Stimulated activated CD4-positive, alpha-beta T cell treated with anti-CD3 and anti-CD28 coated beads, TNF-alpha, amount 100 ng/mL, for 1 hour (primary cell): ENCODE data around the gene GALNT12.

Experiments
- DNase-seq, 3 donors: peaks; one replicate each; pipeline ENCODE4 v3.0.0-alpha.2; 2020; ENCODE audit warnings: low read depth in 3 of 3, low spot score in 1 of 3

Gene GALNT12

DNA sequence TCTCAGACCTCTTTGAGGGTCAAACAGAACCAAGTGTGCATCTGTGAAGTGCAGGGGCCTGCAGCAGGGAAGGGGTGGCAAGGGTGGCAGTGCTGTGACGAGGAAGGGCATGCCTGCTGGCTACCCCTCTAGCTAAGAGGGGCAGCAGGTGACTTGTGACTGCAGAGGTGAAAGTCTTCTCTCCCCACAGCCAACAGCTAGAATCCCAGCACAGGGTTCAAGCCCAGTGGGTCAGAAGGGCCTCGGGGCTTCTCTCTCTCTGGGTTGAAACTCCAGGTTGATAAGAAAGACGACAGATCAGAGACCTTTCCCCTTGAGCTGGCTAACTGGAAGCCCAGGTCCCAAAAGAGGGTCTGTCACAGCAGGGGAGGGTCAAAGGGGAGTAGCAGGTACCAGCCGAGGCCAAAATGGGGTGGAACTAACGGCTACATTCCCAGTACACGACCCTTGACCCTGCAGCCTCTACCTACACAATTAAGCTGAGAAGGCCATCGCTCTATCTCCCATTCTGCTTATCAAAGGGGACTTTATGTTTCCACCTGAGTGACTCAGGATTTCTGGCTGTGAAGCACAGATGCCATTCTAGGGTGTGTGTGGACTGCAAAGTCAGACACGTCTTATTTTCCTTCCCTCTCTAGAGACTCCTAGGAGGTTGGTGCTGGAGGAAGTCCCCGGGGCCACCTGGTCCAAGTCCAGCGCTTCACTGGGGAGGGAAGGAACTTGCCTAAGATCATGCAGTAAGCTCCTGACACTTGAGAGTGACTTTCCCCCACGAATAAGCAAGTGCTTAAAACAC, 25.7 kb upstream of the GALNT12 start:
- no peak for DNase-seq

DNA sequence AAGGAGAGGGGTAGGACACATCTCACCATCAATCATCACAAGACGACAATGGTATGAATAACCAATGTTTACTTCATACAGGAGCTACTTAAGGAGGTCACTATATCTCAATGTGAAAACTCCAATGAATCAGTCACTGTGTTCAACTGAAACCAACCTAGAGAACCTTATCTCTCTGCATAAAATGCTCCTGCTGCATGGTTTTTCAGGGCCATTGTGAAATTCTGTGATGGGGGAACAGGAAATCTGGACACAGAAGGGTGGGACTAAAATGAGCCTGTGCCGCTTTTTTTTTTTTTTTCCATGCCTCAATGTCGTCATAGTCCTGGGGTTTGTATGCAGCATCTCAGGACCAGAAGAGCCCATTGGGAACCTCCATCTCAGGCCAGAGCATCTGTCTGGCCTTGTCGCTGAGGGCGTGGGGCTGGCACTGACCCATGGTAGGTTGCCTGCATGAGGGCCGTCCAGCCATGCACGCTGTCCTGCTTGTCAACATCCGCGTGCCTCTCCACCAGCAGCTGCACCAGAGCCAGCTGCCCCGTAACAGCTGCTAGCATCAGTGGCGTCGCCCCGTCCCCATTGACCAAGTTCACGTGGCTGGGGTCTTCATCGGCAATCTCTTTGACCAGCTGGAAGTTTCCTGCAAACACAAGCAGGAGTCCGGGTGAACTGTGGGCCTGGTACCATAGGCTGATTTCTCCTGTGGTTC, 23.8 kb upstream of the GALNT12 start:
- DNase-seq = no peak

DNA sequence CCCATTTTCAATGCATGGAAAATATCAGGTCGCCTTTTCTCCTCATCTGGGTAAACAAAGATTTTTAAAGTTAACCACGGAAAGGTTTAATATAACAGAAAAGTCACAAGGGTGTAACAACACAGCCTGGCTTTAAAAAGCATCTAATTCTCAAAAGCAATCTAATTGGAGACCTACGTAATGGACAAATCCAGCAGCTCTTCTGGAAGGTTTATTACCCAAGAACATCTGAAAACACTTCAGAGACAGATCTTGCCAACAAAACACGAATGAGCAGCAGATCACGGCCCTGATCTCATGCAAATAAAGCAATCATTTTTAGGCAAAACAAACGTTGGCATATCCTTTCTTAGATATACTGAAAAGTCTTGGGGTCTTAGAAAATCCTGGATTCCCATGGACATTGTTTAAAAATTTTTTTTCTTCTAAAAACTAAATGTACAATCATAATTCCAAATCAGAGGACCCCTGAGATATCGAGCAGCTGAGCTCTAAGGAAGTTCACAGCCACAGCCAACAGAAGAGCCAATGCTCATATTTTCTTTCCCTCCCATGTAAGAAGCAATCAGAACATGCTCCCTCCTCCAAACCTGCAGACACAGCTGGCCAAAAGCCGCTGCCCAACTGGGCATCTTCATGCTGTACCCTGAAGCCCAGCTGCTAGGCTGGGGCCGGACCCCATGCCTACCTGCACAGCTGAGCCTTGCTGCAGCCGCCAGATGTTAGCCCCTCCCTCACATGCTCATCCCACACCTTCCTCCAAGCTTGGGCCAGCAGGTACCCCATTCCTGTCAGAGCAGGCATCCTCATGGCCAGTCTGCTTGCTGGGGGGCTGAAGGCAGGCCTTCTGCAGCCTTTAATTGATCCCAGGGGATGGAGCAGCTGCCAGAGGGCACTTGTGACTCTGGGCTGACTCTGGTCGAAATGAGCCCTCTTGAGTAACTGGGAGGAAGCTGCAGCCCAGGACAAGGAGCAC, 22.4 kb upstream of the GALNT12 start:
- DNase-seq = no peak

DNA sequence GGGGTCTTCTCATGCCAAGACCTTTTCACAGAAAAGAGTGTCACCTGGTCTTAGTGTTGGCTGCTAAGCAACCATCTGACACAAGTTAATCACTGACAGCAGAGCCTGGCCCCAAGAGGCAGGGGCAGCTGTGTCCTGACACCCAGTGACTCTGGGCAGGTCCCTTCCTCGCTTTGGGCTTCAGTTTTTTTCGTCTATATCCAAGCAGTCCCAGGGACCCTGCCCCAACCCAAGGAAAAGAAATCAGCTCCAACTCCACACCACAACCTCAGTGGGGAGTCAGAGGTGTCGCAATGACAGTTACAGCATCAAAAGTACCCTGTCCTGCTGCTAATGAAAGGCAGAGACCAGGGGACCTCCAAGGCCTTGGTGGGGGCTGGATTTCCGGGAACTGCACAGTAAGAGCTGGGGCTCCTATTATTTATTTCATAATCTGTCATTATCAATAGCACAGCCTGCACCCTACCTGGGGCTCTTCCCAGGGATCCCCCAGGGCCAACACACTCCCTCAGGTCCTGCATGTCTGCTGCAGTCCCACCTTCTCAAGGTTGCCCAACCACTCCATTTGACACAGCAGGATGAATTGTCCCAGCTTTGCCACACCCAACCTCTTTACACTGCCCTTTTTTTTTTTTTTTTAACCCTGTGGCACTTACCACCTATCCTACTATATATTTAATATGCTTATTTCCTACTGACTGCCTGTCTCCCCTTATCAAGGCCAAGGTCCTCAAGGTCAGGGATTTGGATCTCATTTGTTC, 20.5 kb upstream of the GALNT12 start:
- DNase-seq = no peak

DNA sequence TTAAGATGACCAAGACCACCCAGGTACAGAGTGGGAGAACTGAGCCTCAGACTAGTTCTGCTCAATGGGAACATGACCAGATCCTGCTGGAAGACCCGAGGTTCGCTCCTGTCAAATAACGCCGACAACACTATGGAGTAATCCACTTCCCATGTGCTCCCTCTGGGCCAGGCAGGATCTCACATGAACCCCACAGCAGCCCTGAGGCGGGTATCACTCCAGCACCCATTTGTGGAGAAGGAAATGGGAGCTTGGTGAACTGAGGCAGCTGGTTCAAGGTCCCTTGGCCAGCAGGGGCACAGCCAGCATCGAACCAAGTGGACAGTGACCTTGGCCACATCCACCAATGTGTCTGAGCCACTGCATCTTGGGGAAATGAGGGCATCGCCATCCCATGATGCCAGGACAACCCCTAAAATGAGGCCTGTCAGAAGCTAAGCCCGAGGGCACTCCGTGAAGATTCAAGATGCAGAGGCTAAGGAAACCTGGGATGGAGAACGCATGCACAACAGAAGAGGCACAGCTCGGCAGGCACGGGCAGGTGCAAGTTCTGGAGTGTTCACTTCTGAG, 19.6 kb upstream of the GALNT12 start:
- no peak for DNase-seq

DNA sequence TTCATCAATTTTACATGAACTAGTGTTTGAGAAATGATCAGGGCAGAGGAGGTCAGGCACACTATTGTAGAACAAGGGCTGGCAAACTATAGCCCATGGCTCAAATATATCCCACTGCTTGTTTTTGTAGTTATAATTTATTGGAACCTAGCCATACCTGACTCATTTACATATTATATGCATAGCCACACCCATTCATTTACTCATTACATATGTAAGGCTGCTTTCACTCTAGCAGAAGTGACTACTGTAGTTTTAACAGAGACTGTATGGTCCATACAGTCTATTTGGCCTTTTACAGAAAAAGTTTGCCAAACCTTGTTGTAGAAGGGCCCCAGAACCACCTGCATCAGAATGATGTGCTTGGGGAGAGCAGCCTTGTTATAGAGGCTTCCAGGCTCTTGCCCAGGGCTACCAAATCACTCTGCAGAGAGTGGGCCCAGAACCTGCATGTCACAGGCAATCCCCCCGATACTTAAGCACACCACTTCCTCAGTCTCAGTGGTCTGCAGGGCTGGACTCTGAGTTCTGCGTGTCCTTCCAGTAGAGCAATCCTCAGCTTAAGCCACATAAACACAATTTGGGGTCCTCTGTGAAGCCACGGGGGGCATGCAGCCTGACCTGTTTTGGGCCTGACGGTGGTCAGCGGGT, 17.9 kb upstream of the GALNT12 start:
- no peak for DNase-seq

DNA sequence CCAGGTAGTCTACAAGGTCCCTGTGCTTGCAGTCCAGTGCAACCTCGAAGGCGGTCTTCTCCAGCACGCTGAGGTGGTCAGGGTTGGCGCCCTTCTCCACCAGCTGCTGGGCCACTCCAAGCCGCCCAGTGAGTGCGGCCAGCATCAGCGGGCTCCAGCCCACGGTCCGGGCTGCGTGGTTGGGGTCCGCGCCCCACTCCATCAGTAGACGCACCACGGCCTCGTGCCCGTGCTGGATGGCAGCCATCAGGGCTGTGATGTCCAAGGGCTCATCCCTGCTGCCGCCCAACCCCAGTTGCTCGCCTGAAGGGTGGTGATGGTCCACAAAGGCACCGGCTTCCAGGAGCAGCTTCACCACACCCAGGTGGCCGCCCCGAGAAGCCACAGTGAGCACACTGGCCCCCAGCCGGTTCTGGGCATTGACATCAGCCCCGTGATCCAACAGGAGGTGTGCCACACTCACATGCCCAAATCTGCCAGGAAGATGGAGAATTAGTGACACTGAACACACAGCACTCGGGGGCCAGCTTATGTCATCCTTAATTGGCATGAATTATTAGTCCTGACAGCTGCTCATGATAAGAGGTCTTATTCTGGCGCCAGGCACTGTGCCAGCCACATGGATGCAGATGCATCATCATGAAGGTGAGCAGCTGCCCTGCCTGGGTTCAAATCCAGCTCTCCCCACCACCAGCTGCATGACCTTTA, 17.2 kb upstream of the GALNT12 start:
- DNase-seq = no peak

DNA sequence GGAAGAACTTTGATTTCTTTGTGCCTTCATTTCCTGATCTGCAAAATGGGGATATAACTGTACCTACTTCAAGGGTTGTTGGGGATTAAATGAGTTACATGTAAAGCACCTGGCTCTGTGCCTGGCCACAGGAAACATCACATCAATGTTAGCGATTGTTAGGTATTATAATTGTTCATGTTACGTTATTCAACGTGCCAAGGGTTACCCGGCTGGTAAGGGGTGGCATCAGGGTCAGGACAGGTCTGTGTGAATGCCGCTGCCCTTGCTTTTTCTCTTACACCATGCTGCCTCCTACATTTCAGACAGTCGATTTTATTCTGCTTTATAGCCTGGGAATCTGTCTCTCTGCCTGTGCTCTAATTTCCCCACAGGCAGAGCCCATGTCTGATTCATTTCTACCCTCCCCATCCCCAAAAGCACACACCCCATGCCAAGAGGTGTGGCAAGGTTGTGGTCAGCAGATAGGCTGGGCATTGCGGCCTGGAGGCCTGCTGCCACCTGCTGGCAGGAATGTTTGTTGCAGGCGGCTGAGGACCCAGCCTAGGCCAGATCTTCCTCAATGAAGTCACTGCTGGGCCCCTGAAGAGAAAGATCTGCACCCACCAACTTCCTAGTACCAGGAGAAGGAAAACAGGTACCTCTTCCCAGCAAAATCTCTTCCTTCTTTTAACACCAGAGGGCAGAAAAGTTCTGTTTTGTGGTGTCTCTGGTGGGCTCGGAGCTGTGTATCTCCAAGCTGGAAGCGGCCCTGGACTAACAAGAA, 16.4 kb upstream of the GALNT12 start:
- DNase-seq = peak in 1 of 3 donors; percentile 46

DNA sequence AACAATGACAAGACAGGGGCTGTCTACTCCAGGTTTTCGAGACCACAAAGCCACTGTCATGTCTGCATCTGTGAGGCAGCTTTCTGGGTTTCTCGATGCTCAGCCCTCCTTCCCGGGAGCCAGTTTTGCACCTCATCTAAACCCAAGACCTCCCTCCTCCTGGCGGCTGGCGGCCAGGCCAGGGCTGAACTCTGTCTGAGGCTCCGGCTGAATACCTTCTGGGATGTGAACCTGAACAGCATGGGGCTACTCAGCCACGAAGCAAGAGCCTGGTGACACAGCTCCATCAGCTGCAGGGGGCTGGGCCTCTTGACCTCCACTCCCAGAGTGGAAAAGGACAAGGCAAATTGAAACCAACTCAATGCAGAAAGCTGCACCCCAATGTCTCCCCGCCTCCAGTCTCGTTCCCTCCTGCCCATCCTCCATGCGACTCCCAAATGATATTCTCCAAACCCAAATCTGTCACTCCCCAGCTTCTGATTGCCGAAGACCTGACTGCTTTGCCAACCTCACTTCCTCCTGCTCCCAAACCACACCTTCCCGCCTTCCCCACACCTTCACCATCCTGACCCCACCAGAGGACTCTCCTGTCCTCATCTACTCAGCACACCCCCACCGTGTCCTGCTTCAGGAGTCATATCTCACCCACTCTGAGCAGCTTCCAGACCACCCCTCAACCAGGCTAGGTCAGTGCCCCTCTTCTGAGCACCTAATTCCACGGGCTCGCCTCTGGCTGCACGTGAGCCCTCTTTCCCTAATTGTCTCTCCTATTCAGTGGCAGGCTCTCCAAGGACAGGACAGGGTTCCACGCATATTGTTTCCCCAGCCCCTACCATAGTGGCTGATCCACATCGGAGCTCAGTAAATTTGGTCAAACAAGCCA, 15.6 kb upstream of the GALNT12 start:
- DNase-seq = no peak

DNA sequence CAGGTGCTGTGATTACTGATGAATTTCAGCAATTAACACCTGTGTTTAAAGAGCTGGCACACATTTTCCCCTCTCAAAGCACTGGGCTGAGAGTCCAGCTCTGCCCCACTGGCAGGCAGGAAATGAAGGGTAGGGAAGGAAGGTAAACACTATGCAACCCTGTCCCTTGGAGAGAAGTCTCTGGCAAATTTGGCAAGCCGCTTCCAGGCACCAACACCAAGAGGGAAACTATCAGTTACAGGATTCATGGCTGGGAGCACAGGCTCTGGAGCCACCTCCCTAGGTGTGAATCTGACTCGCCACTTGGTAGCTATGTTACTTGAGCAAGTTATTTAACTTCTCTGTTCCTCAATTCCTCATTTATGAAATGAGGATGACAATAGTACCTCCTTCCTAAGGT, 14.4 kb upstream of the GALNT12 start:
- DNase-seq = no peak

DNA sequence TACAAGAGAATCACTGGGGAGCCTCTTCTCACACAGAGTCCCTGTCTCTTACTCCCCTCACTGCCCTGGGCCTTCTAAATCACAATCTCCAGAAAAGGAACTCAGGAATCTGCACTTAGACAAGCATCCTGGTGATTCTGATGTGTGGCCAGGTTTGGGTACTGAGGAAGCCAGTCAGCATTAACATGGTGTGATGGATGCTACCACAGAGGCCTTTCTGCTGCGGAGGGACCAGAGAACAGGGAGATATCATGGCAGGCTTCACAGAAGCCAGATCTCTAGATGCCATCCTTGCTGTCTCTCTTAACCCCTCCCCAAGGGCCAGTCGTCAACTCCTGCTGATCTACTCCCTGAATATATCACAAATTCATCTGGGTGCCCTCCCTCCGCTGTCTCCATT, 12.7 kb upstream of the GALNT12 start:
- DNase-seq = no peak

DNA sequence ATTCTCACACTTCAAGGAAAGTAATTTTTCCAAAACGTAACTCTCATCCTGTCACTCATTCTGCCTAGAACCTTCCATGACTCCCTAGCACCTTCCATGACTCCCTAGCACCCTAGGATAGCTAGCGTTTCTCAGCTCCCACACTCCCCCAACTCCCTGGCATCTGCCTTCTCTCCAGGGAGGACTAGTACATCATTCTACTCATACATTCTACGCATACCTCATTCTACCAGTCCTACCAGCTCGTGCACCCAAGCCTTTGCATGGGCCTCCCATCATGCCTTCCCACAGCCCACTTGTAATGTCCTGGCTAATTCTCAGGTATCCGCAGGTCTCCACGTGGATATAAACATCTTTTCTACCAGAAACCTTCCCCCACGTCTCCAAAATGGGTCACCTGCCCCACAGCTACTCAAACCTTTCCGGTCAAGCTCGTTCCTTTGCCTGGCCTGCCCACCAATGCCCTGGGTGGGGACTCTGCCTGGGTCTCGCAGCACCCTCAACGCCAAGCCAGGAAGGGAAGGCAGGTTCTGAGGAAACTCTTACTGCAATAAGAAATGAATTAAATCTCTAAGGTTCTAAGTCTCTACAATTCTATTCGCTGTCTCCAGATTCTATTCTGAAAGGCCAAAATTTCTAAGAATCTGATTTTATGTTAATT, 12.0 kb upstream of the GALNT12 start:
- no peak for DNase-seq

DNA sequence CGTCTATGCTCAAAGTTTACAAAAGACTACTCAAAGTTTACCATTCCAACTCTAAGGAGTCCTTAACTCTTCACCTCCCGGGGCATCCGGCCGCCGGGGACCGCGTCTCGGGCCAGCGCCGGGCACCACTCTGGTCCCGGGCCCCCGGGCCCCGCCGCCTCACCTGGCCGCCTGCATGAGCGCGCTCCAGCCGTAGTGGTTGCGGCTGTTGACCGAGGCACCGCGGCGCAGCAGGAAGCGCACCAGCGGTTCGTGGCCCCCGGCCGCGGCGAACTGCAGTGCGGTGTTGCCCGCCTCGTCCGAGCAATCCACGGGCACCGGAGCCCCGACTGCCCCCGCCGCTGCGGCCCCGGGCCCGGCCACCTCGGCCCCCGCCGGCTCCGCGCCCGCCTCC, 11.5 kb upstream of the GALNT12 start:
- no peak for DNase-seq

DNA sequence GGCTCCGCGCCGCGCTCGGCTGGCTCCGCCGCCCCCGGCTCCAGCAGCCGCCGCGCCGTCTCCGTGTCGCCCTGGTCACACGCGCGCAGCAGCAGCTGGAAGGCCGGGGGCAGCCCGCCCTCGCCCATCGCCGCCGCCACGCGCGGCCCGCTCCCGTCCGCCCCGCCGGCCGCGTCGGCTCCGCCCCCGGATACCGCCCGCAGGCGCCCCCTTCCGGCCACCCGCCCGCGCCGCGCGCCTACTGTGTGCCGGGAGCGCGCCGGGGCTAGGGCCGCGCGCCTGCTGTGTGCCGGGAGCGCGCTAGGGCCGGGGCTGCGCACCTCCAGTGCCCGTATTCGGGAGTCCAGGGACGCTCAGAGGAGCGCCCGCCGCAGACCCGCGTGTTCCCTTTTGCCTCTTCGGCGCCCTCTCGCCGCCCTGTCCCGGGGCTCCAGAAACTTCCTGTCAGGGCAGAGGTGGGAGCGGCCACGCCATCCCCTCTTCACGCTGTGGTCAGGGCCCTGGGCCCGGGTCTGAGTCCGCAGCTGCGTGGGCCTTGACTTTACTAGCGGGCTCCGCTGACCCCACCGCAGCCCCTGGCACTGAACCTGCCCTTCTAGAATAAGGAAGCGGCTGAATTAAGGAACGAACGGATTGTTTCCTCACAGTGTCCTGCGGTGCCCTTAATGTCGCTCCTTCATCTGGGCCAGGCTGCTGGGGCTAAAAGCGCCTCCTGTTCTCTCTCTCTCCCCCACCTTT, 10.9 kb upstream of the GALNT12 start, which contains the start of gene ANKS6:
Gene ANKS6 (minus strand): TSS at position 192 of the 738 bp plus-strand sequence. CDS start 64 bp downstream, at position 128.
- DNase-seq = peak; percentile 54 to 86 (median 71)

DNA sequence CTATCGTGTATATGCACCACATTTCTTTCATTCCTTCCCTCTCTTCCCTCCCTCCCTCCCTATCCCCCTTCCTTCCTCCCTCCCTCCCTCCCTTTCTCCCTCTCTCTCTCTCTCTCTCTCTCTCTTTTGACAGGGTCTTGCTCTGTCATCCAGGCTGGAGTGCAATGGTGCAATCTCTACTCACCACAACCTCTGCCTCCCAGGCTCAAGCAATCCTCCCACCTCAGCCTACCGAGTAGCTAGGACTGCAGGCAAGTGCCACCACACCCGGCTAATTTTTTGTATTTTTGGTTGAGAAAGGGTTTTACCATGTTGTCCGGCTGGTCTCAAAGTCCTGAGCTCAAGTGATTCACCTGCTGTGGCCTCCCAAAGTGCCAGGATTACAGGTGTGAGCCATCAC, 10.0 kb upstream of the GALNT12 start:
- DNase-seq = no peak

DNA sequence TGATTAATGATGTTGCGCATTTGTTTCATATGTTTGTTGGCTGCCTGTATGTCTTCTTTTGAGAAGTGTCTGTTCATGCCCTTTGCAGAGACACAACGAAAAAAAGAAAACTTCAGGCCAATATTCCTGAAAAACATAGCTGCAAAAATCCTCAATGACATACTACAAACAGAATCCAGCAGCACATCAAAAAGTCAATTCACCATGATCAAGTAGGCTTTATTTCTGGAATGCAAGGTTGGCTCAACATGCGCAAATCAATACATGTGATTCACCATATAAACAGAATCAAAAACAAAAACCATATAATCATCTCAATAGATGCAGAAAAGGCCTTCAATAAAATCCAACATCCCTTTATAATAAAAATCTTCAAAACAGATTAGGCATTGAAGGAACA, 9.2 kb upstream of the GALNT12 start:
- DNase-seq = no peak
